HG03045 (cell line): ENCODE results near the gene NUP205.
A peak's percentile ranks its signal among the peaks of the same experiment; 100 is the strongest.

Source experiments
- ATAC-seq: cut with Tn5 transposase; IDR thresholded peaks from one replicate; pipeline ENCODE4 v1.9.1; 2021; ENCODE audit warnings: mild to moderate bottlenecking, moderate library complexity; ENCODE audit not compliant: unreplicated experiment

NUP205 gene

GRCh38 chr7:135541029-135541428, 16.7 kb upstream of the NUP205 start:
- no peak for ATAC-seq

GRCh38 chr7:135550196-135550595, 7.5 kb upstream of the NUP205 start:
- no peak for ATAC-seq

GRCh38 chr7:135552148-135552547, 5.6 kb upstream of the NUP205 start:
- ATAC-seq = no peak

GRCh38 chr7:135553346-135553745, 4.4 kb upstream of the NUP205 start:
- ATAC-seq = no peak

- peak; percentile 72 for ATAC-seq
These were observed 635 bp downstream of the NUP205 start for GRCh38 chr7:135558337-135558767.

GRCh38 chr7:135558881-135559280, 1.2 kb downstream of the NUP205 start:
- ATAC-seq = no peak

- no peak for ATAC-seq
These were observed 2.9 kb downstream of the NUP205 start for GRCh38 chr7:135560631-135561030.

GRCh38 chr7:135562720-135563119, 5.0 kb downstream of the NUP205 start:
- no peak for ATAC-seq

GRCh38 chr7:135571834-135572233, 14.1 kb downstream of the NUP205 start:
- ATAC-seq = no peak

GRCh38 chr7:135573541-135573940, 15.8 kb downstream of the NUP205 start:
- no peak for ATAC-seq

GRCh38 chr7:135575296-135575695, 17.6 kb downstream of the NUP205 start:
- no peak for ATAC-seq

- no peak for ATAC-seq
These were observed 20.9 kb downstream of the NUP205 start for GRCh38 chr7:135578569-135578968.

GRCh38 chr7:135584362-135585353, 26.9 kb downstream of the NUP205 start:
- no peak for ATAC-seq

GRCh38 chr7:135597181-135597925, 39.6 kb downstream of the NUP205 start:
- no peak for ATAC-seq

GRCh38 chr7:135597926-135598305, 40.2 kb downstream of the NUP205 start:
- no peak for ATAC-seq

GRCh38 chr7:135599471-135599870, 41.8 kb downstream of the NUP205 start:
- no peak for ATAC-seq

- ATAC-seq = no peak
These were observed 42.5 kb downstream of the NUP205 start for GRCh38 chr7:135600226-135600625.

- no peak for ATAC-seq
These were observed 43.5 kb downstream of the NUP205 start for GRCh38 chr7:135601182-135601581.

GRCh38 chr7:135602304-135602703, 44.6 kb downstream of the NUP205 start:
- no peak for ATAC-seq

- ATAC-seq = no peak
These were observed 58.4 kb downstream of the NUP205 start for GRCh38 chr7:135616136-135616535.

GRCh38 chr7:135617781-135618180, 60.1 kb downstream of the NUP205 start:
- no peak for ATAC-seq

GRCh38 chr7:135618510-135618909, 60.8 kb downstream of the NUP205 start:
- no peak for ATAC-seq
